HG03558 (cell line): ENCODE data around the gene TRIM26.
"Not testable (repeated sequence)": the region's sequence is repeated elsewhere in the genome, so short reads cannot be mapped to it uniquely, and the experiment has no call there.

Source experiments
- ATAC-seq: cut with Tn5 transposase; IDR thresholded peaks from one replicate; pipeline ENCODE4 v1.9.1; 2021; ENCODE audit warnings: moderate number of reproducible peaks; ENCODE audit not compliant: unreplicated experiment; ENCODE audit errors: extremely low read depth

The TRIM26 gene

GRCh38 chr6:30155520-30156261 is 57.5 kb downstream of the TRIM26 start:
- ATAC-seq: no peak

GRCh38 chr6:30154709-30155519 is 58.3 kb downstream of the TRIM26 start:
- ATAC-seq: no peak

GRCh38 chr6:30154061-30154460 is 59.1 kb downstream of the TRIM26 start:
- ATAC-seq: no peak

GRCh38 chr6:30152910-30153610 is 60.1 kb downstream of the TRIM26 start:
- ATAC-seq: no peak

- no peak for ATAC-seq
Observed at GRCh38 chr6:30152016-30152673, 61.1 kb downstream of the TRIM26 start.

GRCh38 chr6:30151580-30151979 is 61.6 kb downstream of the TRIM26 start:
- no peak for ATAC-seq

GRCh38 chr6:30150671-30151395 is 62.4 kb downstream of the TRIM26 start:
- ATAC-seq: no peak

GRCh38 chr6:30149858-30150550 is 63.2 kb downstream of the TRIM26 start:
- no peak for ATAC-seq

- ATAC-seq: no peak
Observed at GRCh38 chr6:30149234-30149633, 64.0 kb downstream of the TRIM26 start.

GRCh38 chr6:30147096-30147495 is 66.1 kb downstream of the TRIM26 start:
- ATAC-seq: no peak

- no peak for ATAC-seq
Observed at GRCh38 chr6:30145818-30146217, 67.4 kb downstream of the TRIM26 start.

GRCh38 chr6:30144811-30145210 is 68.4 kb downstream of the TRIM26 start:
- no peak for ATAC-seq

- no peak for ATAC-seq
Observed at GRCh38 chr6:30143780-30144179, 69.4 kb downstream of the TRIM26 start.

- ATAC-seq: no peak
Observed at GRCh38 chr6:30142665-30143064, 70.5 kb downstream of the TRIM26 start.

GRCh38 chr6:30140240-30140639 is 73.0 kb downstream of the TRIM26 start:
- ATAC-seq: not testable (repeated sequence)

GRCh38 chr6:30136570-30137286 is 76.5 kb downstream of the TRIM26 start:
- no peak for ATAC-seq

GRCh38 chr6:30135757-30136156 is 77.4 kb downstream of the TRIM26 start, which contains the start of gene TRIM40:
Gene TRIM40 (plus strand): TSS chr6:30136140. CDS start chr6:30137037, 897 bp downstream.
- ATAC-seq: no peak

GRCh38 chr6:30135147-30135546 is 78.1 kb downstream of the TRIM26 start:
- ATAC-seq: no peak
